ENCODE results near the gene LDAH.
"Not testable (repeated sequence)": the region's sequence is repeated elsewhere in the genome, so short reads cannot be mapped to it uniquely, and the experiment has no call there.

Gene LDAH

GRCh38 chr2:20797096-20797495 is 25.8 kb downstream of the LDAH start:
- DNase-seq (ENCODE audit: low read depth in 2 of 2), result no peak
- no peak for TF ChIP-seq CTCF (IDR thresholded peaks at IDR 0.05; ENCODE audit: low read depth, low read length)
- no peak overlapping the region for H3K4me3 ChIP-seq (replicated peaks in 1 of 2; ENCODE audit: low read depth in 2 of 2, low read length in 2 of 2)

- peak; percentile 34 to 68 for DNase-seq (ENCODE audit: low read depth in 2 of 2)
- no peak for TF ChIP-seq CTCF (IDR thresholded peaks at IDR 0.05; ENCODE audit: low read depth, low read length)
- H3K4me3 ChIP-seq (replicated peaks in 1 of 2; ENCODE audit: low read depth in 2 of 2, low read length in 2 of 2), result no peak overlapping the region
Observed at GRCh38 chr2:20796374-20796791, 26.5 kb downstream of the LDAH start.

- H3K4me3 ChIP-seq (replicated peaks in 1 of 2; ENCODE audit: low read depth in 2 of 2, low read length in 2 of 2), result not testable (repeated sequence)
Observed at GRCh38 chr2:20793944-20794343, 29.0 kb downstream of the LDAH start.

GRCh38 chr2:20781656-20782265 is 41.1 kb downstream of the LDAH start:
- no peak overlapping the region for H3K4me3 ChIP-seq (replicated peaks in 1 of 2; ENCODE audit: low read depth in 2 of 2, low read length in 2 of 2)
- DNase-seq (ENCODE audit: low read depth in 2 of 2), result peak; percentile 34 to 50
- peak; percentile 74 for TF ChIP-seq CTCF (IDR thresholded peaks at IDR 0.05; ENCODE audit: low read depth, low read length)

More at GRCh38 chr2:20793944-20794343, 29.0 kb downstream of the LDAH start:
- DNase-seq (ENCODE audit: low read depth in 2 of 2), result not testable (repeated sequence)

GRCh38 chr2:20771299-20771698 is 51.6 kb downstream of the LDAH start:
- no peak for DNase-seq (ENCODE audit: low read depth in 2 of 2)
- H3K4me3 ChIP-seq (replicated peaks in 1 of 2; ENCODE audit: low read depth in 2 of 2, low read length in 2 of 2), result no peak overlapping the region
- TF ChIP-seq CTCF (IDR thresholded peaks at IDR 0.05; ENCODE audit: low read depth, low read length), result no peak

GRCh38 chr2:20766798-20767644 is 55.9 kb downstream of the LDAH start:
- TF ChIP-seq CTCF (IDR thresholded peaks at IDR 0.05; ENCODE audit: low read depth, low read length), result no peak
- no peak overlapping the region for H3K4me3 ChIP-seq (replicated peaks in 1 of 2; ENCODE audit: low read depth in 2 of 2, low read length in 2 of 2)
- no peak for DNase-seq (ENCODE audit: low read depth in 2 of 2)

- TF ChIP-seq CTCF (IDR thresholded peaks at IDR 0.05; ENCODE audit: low read depth, low read length), result no peak
- no peak for DNase-seq (ENCODE audit: low read depth in 2 of 2)
- no peak overlapping the region for H3K4me3 ChIP-seq (replicated peaks in 1 of 2; ENCODE audit: low read depth in 2 of 2, low read length in 2 of 2)
Observed at GRCh38 chr2:20766213-20766612, 56.7 kb downstream of the LDAH start.

All from cardiac fibroblast (primary cell).